WTC11 (cell line): ENCODE results near the gene PCDH9. TPM values are rescaled to one million over a fixed set of nuclear protein-coding genes. Genes with fewer than 3 reads are reported as not detected.

Source experiments
- ATAC-seq: fragments of 200-7000 bp; cut with Tn5 transposase; 2 replicates; pipeline ENCODE4 v1.10.0; 2021; ENCODE audit warnings: mild to moderate bottlenecking, moderate library complexity
- CTCF ChIA-PET: fragments of 300-600 bp; sonication (Branson Sonifier 250); formaldehyde crosslinking; loops from one replicate; lab custom pipeline; 2021; ENCODE audit warnings: antibody characterized with exemption; lab: Charles Lee
- POLR2A ChIA-PET: fragments of 350-600 bp; sonication (Branson Sonifier 250); formaldehyde crosslinking; loops from one replicate; lab custom pipeline; 2021; ENCODE audit warnings: antibody characterized with exemption; lab: Charles Lee
- DNase-seq: peaks from one replicate; pipeline ENCODE4 v3.0.0; 2021; ENCODE audit warnings: low spot score
- H3K27ac Mint-ChIP-seq: 2 replicates; pipeline ENCODE4 v1.8.0; 2021; ENCODE audit warnings: mixed read lengths
- H3K27me3 Mint-ChIP-seq: 2 replicates; pipeline ENCODE4 v1.8.0; 2021; ENCODE audit warnings: low read depth, mild to moderate bottlenecking, moderate library complexity, mixed read lengths
- H3K36me3 Mint-ChIP-seq: 2 replicates; pipeline ENCODE4 v1.8.0; 2021; ENCODE audit warnings: mixed read lengths
- H3K4me1 Mint-ChIP-seq: 2 replicates; pipeline ENCODE4 v1.8.0; 2022; ENCODE audit warnings: mixed read lengths
- H3K4me3 Mint-ChIP-seq: 2 replicates; pipeline ENCODE4 v1.8.0; 2021; ENCODE audit warnings: mild to moderate bottlenecking, moderate library complexity, mixed read lengths
- H3K9me3 Mint-ChIP-seq: 2 replicates; pipeline ENCODE4 v1.8.0; 2021; ENCODE audit warnings: mixed read lengths
- AFF4 ChIP-seq: sonication (generic); formaldehyde crosslinking; IDR thresholded peaks from 2 replicates; pipeline ENCODE4 v1.8.1; 2023; ENCODE audit warnings: mild to moderate bottlenecking, missing genetic modification reagents, borderline replicate concordance
- ARID4B ChIP-seq: sonication (generic); formaldehyde crosslinking; IDR thresholded peaks from 2 replicates; pipeline ENCODE4 v1.8.0; 2023; ENCODE audit warnings: missing genetic modification reagents, mild to moderate bottlenecking, borderline replicate concordance
- FOXK1 ChIP-seq: sonication (generic); formaldehyde crosslinking; IDR thresholded peaks from 2 replicates; pipeline ENCODE4 v1.8.0; 2022; ENCODE audit warnings: mild to moderate bottlenecking, moderate library complexity, missing genetic modification reagents
- MAX ChIP-seq: sonication (generic); formaldehyde crosslinking; IDR thresholded peaks from 2 replicates; pipeline ENCODE4 v1.8.0; 2022; ENCODE audit warnings: mild to moderate bottlenecking, missing genetic modification reagents
- MXD4 ChIP-seq: fragments of 250-450 bp; sonication (Bioruptor Pico); IDR thresholded peaks from 2 replicates; pipeline ENCODE4 v1.8.0; 2021; ENCODE audit warnings: mild to moderate bottlenecking, moderate library complexity, borderline replicate concordance
- NR2C2 ChIP-seq: sonication (generic); formaldehyde crosslinking; IDR thresholded peaks from 2 replicates; pipeline ENCODE4 v1.8.0; 2022; ENCODE audit warnings: mild to moderate bottlenecking, missing genetic modification reagents
- RELA ChIP-seq: sonication (generic); formaldehyde crosslinking; IDR thresholded peaks from 2 replicates; pipeline ENCODE4 v1.8.1; 2022; ENCODE audit warnings: missing genetic modification reagents, mild to moderate bottlenecking, borderline replicate concordance
- SMAD3 ChIP-seq: sonication (generic); formaldehyde crosslinking; IDR thresholded peaks from 2 replicates; pipeline ENCODE4 v1.8.0; 2022; ENCODE audit warnings: missing genetic modification reagents, mild to moderate bottlenecking, borderline replicate concordance
- SMAD4 ChIP-seq: sonication (generic); formaldehyde crosslinking; IDR thresholded peaks from 2 replicates; pipeline ENCODE4 v1.8.0; 2022; ENCODE audit warnings: mild to moderate bottlenecking, missing genetic modification reagents
- TCF7 ChIP-seq: sonication (generic); formaldehyde crosslinking; IDR thresholded peaks from 2 replicates; pipeline ENCODE4 v1.8.0; 2022; ENCODE audit warnings: mild to moderate bottlenecking, low read depth, missing genetic modification reagents, moderate library complexity
- TEAD1 ChIP-seq: sonication (generic); formaldehyde crosslinking; IDR thresholded peaks from 2 replicates; pipeline ENCODE4 v1.8.0; 2022; ENCODE audit warnings: mild to moderate bottlenecking, missing genetic modification reagents
- TEAD4 ChIP-seq: sonication (generic); formaldehyde crosslinking; IDR thresholded peaks from 2 replicates; pipeline ENCODE4 v1.8.0; 2022; ENCODE audit warnings: mild to moderate bottlenecking, missing genetic modification reagents
- TP53 ChIP-seq: sonication (generic); formaldehyde crosslinking; IDR thresholded peaks from 2 replicates; pipeline ENCODE4 v1.8.1; 2023; ENCODE audit warnings: mild to moderate bottlenecking, missing genetic modification reagents
- ZBTB21 ChIP-seq: sonication (generic); formaldehyde crosslinking; IDR thresholded peaks from 2 replicates; pipeline ENCODE4 v1.8.1; 2023; ENCODE audit warnings: mild to moderate bottlenecking, missing genetic modification reagents, borderline replicate concordance
- ZBTB43 ChIP-seq: sonication (generic); formaldehyde crosslinking; IDR thresholded peaks from 2 replicates; pipeline ENCODE4 v1.8.1; 2023; ENCODE audit warnings: mild to moderate bottlenecking, missing genetic modification reagents
- ZNF671 ChIP-seq: fragments of 250-450 bp; sonication (Bioruptor Pico); IDR thresholded peaks from 2 replicates; pipeline ENCODE4 v1.8.0; 2021; ENCODE audit warnings: mild to moderate bottlenecking
- ZSCAN18 ChIP-seq: fragments of 250-450 bp; sonication (Bioruptor Pico); IDR thresholded peaks from 2 replicates; pipeline ENCODE4 v2.1.2; 2022; ENCODE audit warnings: mild to moderate bottlenecking, moderate library complexity
- total RNA-seq: library from RNA; stranded (reverse); gene quantifications from 3 replicates; pipeline ENCODE4 v1.2.3, GENCODE V29; 2021

The PCDH9 gene
- total RNA-seq, 1 experiment from 2014 or later: 0.48 TPM

GRCh38 chr13:66830940-66831716, 399.0 kb downstream of the PCDH9 start (continued):
- TF ChIP-seq ARID4B (CRISPR knock-in tag): no peak
- no peak for TF ChIP-seq TEAD1 (CRISPR knock-in tag)
- no peak for TF ChIP-seq AFF4
- TF ChIP-seq FOXK1 (CRISPR knock-in tag): no peak
- no peak for TF ChIP-seq SMAD4 (CRISPR knock-in tag)

- no peak for TF ChIP-seq NR2C2 (CRISPR knock-in tag)
- no peak for TF ChIP-seq SMAD4 (CRISPR knock-in tag)
- no peak for TF ChIP-seq ZBTB21 (CRISPR knock-in tag)
- TF ChIP-seq ARID4B (CRISPR knock-in tag): no peak
- no peak for TF ChIP-seq TEAD4 (CRISPR knock-in tag)
- H3K27me3 Mint-ChIP-seq: no peaks in the 10 kb centered on the region
- CTCF ChIA-PET: no interaction called here
- ATAC-seq (no peak), DNase-seq (no peak)
- no peaks in the 10 kb centered on the region for H3K9me3 Mint-ChIP-seq
- H3K4me3 Mint-ChIP-seq: no peak overlapping the region
- no peak overlapping the region for H3K27ac Mint-ChIP-seq
- H3K4me1 Mint-ChIP-seq: peaks cover 2% of the 10 kb centered on the region
- no peaks in the 10 kb centered on the region for H3K36me3 Mint-ChIP-seq
- POLR2A ChIA-PET: no interaction called here
Observed at GRCh38 chr13:66829803-66830202, 400.3 kb downstream of the PCDH9 start.

- ATAC-seq (no peak), DNase-seq (no peak)
- no peak overlapping the region for H3K27ac Mint-ChIP-seq
- no peaks in the 10 kb centered on the region for H3K9me3 Mint-ChIP-seq
- no peak overlapping the region for H3K4me3 Mint-ChIP-seq
- no peaks in the 10 kb centered on the region for H3K27me3 Mint-ChIP-seq
- no peaks in the 10 kb centered on the region for H3K4me1 Mint-ChIP-seq
- POLR2A ChIA-PET: no interaction called here
- CTCF ChIA-PET: no interaction called here
- no peaks in the 10 kb centered on the region for H3K36me3 Mint-ChIP-seq
- no peak for TF ChIP-seq TEAD1 (CRISPR knock-in tag)
- TF ChIP-seq TCF7 (CRISPR knock-in tag): no peak
- no peak for TF ChIP-seq ZBTB43
- no peak for TF ChIP-seq ZSCAN18 (CRISPR knock-in tag)
- no peak for TF ChIP-seq ZNF671
- TF ChIP-seq MXD4 (CRISPR knock-in tag): no peak
- TF ChIP-seq RELA (CRISPR knock-in tag): no peak
- TF ChIP-seq SMAD3 (CRISPR knock-in tag): no peak
- no peak for TF ChIP-seq TP53 (CRISPR knock-in tag)
- TF ChIP-seq MAX (CRISPR knock-in tag): no peak
Observed at GRCh38 chr13:66826398-66826797, 403.7 kb downstream of the PCDH9 start.
